ENCODE data around the gene TGFBR1. TPM values are rescaled to one million over a fixed set of nuclear protein-coding genes. Genes with fewer than 3 reads are reported as not detected.

Gene TGFBR1
- total RNA-seq, 4 donors from 2014 or later, result 20.2 to 34.3 (median 25.6) TPM

DNA sequence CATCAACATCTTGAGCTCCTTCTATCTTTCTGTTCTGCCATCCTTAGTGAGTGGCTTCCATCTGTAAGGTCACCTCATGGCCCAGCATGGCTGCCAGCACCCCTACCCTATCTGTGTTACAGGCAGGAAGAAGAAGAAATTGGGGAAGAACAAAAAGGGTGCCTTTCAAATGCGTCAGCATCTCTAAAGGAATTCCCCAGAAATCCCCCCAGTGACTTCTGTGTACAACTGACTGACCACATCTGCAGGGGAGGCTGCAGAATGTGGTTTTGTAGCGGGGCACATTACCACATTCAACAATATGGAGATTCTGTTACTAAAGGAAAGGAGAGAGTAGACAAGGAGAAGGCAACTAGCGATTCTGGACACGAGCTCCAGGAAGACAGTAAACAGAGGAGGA is 76.7 kb downstream of the TGFBR1 start:
- TF ChIP-seq, protein P1, sequence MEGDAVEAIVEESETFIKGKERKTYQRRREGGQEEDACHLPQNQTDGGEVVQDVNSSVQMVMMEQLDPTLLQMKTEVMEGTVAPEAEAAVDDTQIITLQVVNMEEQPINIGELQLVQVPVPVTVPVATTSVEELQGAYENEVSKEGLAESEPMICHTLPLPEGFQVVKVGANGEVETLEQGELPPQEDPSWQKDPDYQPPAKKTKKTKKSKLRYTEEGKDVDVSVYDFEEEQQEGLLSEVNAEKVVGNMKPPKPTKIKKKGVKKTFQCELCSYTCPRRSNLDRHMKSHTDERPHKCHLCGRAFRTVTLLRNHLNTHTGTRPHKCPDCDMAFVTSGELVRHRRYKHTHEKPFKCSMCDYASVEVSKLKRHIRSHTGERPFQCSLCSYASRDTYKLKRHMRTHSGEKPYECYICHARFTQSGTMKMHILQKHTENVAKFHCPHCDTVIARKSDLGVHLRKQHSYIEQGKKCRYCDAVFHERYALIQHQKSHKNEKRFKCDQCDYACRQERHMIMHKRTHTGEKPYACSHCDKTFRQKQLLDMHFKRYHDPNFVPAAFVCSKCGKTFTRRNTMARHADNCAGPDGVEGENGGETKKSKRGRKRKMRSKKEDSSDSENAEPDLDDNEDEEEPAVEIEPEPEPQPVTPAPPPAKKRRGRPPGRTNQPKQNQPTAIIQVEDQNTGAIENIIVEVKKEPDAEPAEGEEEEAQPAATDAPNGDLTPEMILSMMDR (IDR thresholded peaks at IDR 0.05), result no peak
- TF ChIP-seq POLR2A (IDR thresholded peaks at IDR 0.05), result no peak
- no peaks in the 10 kb centered on the region for H3K27me3 ChIP-seq
- H3K36me3 ChIP-seq, result no peaks in the 10 kb centered on the region
- peaks cover 0 to 13% (median 5%) of the 10 kb centered on the region in 3 donors for H3K4me1 ChIP-seq
- no peak overlapping the region for H3K27ac ChIP-seq
- intact Hi-C loops (cut with DNase I), result no loop called here
- 59 to 67% methylated on average over 4 of the region's 4 CpGs for WGBS, 2 donors
- no peak overlapping the region for H3K4me3 ChIP-seq
- H3K9me3 ChIP-seq, result no peaks in the 10 kb centered on the region
- no peak for DNase-seq

DNA sequence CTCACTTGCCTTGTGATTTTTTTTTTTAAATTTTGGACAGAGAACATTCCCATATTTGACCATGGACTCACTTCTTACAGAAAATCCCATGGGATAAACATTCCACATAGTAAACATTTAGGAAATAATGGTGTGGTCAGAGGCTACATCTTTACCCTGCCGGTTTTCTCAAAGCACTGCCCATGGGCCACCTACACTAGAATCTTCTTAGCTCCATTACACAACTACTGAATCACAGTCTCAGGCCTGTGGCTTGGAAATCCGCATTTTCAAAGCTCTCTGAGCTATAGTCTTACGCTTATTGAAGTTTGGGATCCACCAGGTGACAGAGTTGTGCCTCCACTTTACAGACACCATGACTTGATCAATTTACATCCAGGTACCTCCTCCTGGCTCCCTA is 77.4 kb downstream of the TGFBR1 start:
- H3K27ac ChIP-seq, result no peak overlapping the region
- WGBS, 2 donors, result 73 to 81% methylated on average over 3 of the region's 3 CpGs
- H3K4me3 ChIP-seq, result no peak overlapping the region
- intact Hi-C loops (cut with DNase I), result no loop called here
- no peak for TF ChIP-seq POLR2A (IDR thresholded peaks at IDR 0.05)
- TF ChIP-seq, protein P1 (IDR thresholded peaks at IDR 0.05), result no peak
- H3K36me3 ChIP-seq, result no peaks in the 10 kb centered on the region
- no peaks in the 10 kb centered on the region for H3K27me3 ChIP-seq
- H3K4me1 ChIP-seq, result peaks cover 0 to 13% (median 5%) of the 10 kb centered on the region in 3 donors
- no peaks in the 10 kb centered on the region for H3K9me3 ChIP-seq
- no peak for DNase-seq

DNA sequence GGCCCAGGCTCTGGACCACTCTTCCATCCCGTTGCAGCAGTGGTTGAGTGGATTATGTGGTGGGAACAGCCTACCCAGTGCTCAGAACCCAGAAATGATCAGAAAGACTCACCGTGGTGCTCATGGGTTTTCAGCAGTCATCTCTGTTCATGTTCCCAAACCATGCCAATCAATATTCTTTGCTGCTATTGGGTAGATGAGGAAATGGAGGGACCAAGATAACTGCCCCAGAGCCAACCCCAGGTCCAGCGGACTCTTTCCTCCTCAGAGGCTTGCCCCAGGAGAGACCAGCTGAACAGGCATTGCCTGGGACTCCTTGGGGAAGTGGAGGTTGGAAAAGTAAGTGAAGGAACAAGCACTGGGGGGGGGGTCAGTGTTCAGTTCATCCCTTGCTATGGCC is 78.7 kb downstream of the TGFBR1 start:
- Histone ChIP-seq H3K9me3 (no peaks in the 10 kb centered on the region), H3K4me1 (peaks cover 0 to 13% (median 5%) of the 10 kb centered on the region in 3 donors), H3K27ac (no peak overlapping the region), H3K27me3 (peaks cover 0 to 2% (median 0%) of the 10 kb centered on the region in 4 donors), H3K36me3 (no peaks in the 10 kb centered on the region), H3K4me3 (no peak overlapping the region)
- DNase-seq, result no peak
- intact Hi-C loops (cut with DNase I), result no loop called here
- whole genome bisulfite sequencing, 2 donors, result 58 to 93% methylated on average over 2 of the region's 3 CpGs
- TF ChIP-seq, protein P1 (IDR thresholded peaks at IDR 0.05), result no peak
- TF ChIP-seq POLR2A (IDR thresholded peaks at IDR 0.05), result no peak

DNA sequence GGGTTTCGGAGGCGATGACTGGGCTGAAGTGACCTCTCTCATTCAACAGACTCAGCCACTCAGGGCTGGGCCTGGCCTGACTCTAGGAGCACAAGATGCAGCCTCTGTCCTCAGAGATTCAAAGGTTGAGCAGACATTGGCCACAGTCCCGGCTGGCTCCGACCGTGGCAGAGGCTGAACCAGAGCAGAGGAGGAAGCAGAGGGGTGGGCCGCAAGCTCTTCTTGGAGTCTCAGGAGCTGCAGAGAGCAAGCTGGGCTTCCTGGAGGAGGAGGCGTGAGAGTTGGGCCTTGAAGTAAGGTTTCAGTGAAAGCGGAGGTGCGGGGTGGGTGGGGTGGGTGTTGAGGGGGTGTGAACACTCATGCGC is 79.2 kb downstream of the TGFBR1 start:
- peaks cover 0 to 3% (median 0%) of the 10 kb centered on the region in 4 donors for H3K27me3 ChIP-seq
- no peaks in the 10 kb centered on the region for H3K36me3 ChIP-seq
- peak overlapping the region in 2 of 4 donors; percentile 29 to 47 for H3K27ac ChIP-seq
- DNase-seq, result no peak
- no peaks in the 10 kb centered on the region for H3K9me3 ChIP-seq
- WGBS, 2 donors, result 50 to 62% methylated on average over 5 to 6 of the region's 10 CpGs
- intact Hi-C loops (cut with DNase I), result no loop called here
- H3K4me1 ChIP-seq, result peaks cover 0 to 13% (median 5%) of the 10 kb centered on the region in 3 donors
- no peak overlapping the region for H3K4me3 ChIP-seq
- TF ChIP-seq, protein P1 (IDR thresholded peaks at IDR 0.05), result no peak
- no peak for TF ChIP-seq POLR2A (IDR thresholded peaks at IDR 0.05)

DNA sequence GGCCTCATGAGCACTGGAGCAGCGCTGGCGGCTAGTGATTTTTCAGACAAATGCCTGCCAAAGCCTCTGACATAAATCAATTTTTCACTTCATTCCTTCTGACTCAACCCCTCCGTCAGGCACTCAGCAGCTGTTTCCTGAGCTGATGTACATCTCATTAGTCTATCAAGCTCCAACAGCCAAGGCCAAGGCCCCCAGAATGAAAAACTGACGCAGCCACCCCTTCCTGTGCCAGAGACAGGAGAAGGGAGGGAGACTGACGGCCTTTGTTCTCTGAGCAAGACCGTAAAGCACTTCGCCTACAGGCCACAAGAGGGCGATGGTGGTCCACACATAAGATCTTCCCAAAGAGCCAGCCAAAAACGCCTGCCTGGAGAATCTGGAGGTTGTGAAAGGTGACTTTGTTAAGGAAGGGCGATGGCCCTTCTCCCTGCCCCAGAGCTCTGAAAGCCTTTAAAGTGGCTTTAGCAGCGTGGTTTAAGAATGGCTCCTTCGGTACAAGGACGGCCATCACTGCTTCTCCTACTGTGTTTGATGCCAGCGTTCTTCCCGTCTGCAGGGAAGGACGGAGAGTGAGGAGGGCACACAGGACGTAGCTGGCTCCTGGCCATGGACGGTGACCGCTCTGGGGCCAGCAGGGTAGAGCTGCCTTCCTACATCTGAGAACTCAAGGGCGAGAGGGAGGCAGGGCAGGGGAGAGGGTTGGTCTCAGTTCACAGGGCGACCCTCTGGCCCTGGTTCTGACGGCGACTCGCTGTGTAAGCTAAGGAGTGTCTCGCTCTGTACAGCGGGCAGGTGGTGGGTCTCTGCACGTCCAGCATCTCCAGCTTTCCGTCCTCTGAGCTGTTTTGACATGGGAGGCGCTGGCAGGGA is 79.8 kb downstream of the TGFBR1 start:
- H3K4me3 ChIP-seq, result peak overlapping the region in 3 of 4 donors; percentile 9 to 52 (median 14)
- intact Hi-C loops (cut with DNase I), result no loop called here
- peaks cover 0 to 3% (median 0%) of the 10 kb centered on the region in 4 donors for H3K27me3 ChIP-seq
- H3K4me1 ChIP-seq, result peaks cover 0 to 13% (median 5%) of the 10 kb centered on the region in 3 donors
- 6 to 21% methylated on average over 12 to 25 of the region's 29 CpGs for WGBS, 2 donors
- H3K27ac ChIP-seq, result peak overlapping the region in 3 of 4 donors; percentile 29 to 47 (median 38)
- H3K9me3 ChIP-seq, result no peaks in the 10 kb centered on the region
- TF ChIP-seq, protein P1 (IDR thresholded peaks at IDR 0.05), result peak; percentile 81 to 95 (median 91)
- no peak for TF ChIP-seq POLR2A (IDR thresholded peaks at IDR 0.05)
- no peaks in the 10 kb centered on the region for H3K36me3 ChIP-seq
- peak; percentile 11 for DNase-seq
